CD4-positive, alpha-beta T cell treated with Interleukin-4 for 1 hour (primary cell): ENCODE data around the gene SLC35B2.
A peak's percentile ranks its signal among the peaks of the same experiment; 100 is the strongest.

Experiments
- DNase-seq, 2 donors: peaks; one replicate each; pipeline ENCODE4 v3.0.0-alpha.2; 2020 to 2022

SLC35B2 gene

DNA sequence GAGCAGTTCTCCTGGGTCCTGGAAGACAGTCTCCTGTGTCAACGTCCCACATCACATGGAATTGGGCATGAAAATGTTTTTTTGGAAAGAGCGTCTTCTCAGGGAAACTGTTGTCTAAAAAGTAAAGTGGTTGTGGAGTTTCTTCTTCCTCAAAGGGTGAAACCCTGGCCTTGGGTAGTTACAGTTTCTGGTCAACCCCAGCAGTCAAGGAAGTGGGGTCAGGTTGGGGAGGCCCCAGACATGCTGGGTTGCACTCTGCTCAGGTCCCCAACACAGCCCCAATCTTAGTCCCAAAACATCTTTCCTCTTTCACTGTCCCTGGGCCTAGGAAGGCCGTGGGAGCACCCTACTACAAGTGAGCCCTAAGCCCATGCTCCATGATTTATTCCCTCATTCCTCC is 9.0 kb upstream of the SLC35B2 start:
- DNase-seq: no peak

DNA sequence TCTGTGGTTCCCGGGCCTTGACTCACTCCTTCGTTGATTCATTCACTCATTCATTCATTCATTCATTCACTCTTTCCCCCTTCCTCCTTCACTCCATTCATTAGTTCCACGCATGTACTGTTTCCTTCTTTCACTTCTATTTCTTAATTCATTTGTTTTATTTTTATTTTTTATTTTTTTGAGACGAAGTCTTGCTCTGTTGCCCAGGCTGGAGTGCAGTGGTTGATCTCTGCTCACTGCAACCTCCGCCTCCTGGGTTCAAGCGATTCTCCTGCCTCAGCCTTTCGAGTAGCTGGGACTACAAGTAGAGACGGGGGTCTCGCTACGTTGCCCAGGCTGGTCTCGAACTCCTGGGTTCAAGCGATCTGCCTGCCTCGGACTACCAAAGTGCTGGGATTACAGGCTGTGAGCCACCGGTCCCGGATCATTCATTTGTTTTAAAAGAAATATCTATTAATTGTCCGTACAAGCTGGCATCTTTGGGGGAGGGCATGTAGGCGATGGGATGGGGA is 8.4 kb upstream of the SLC35B2 start:
- no peak for DNase-seq

DNA sequence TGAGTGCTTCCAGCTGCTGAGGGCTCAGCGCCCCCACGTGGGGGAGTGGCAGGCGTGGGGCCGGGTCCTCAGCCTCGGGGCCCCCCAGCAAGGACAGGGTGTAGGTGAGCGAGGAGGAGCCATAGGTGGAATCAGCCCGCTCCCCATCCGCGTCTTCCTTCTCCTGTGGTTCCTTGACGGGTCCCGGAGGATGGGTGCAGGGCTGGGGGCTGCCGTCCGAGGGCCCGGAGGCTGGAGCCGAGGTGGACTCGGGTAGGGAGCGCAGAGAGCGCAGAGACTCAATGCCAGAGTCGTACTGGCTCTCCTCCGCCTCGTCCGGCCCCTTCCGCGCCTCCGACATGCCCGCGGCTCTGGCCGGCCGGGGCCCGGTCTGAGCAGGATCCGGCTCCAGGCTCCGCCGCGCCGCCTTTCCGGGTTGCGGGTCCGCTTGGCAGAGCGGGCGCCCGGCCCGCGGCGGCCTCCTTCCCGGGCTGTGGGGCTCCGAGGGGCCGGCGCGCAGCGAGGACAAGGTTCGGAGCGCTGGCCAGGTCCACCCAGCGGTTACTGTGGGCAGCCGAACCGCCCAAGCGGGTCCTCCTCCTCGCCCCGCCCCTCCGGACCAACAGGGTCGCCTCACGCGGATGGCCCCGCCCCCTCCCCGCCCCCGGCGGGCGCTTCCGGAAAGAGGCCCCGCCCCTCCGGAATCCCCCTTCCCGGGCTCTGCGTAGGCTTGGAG is 7.8 kb upstream of the SLC35B2 start, which contains the start of gene NFKBIE:
Gene NFKBIE (minus strand): TSS at position 545 of the 715 bp plus-strand sequence. CDS start 205 bp downstream, at position 340.
- peak; percentile 96 to 97 for DNase-seq

- peak; percentile 61 to 85 for DNase-seq
Measured at GRCh38 chr6:44264154-44265006, 7.1 kb upstream of the SLC35B2 start.

GRCh38 chr6:44263354-44264100 is 6.2 kb upstream of the SLC35B2 start:
- DNase-seq: peak; percentile 76 to 78

- peak in 1 of 2 donors; percentile 27 for DNase-seq
Measured at GRCh38 chr6:44262467-44263353, 5.4 kb upstream of the SLC35B2 start.

GRCh38 chr6:44261581-44261980 is 4.3 kb upstream of the SLC35B2 start:
- DNase-seq: no peak

DNA sequence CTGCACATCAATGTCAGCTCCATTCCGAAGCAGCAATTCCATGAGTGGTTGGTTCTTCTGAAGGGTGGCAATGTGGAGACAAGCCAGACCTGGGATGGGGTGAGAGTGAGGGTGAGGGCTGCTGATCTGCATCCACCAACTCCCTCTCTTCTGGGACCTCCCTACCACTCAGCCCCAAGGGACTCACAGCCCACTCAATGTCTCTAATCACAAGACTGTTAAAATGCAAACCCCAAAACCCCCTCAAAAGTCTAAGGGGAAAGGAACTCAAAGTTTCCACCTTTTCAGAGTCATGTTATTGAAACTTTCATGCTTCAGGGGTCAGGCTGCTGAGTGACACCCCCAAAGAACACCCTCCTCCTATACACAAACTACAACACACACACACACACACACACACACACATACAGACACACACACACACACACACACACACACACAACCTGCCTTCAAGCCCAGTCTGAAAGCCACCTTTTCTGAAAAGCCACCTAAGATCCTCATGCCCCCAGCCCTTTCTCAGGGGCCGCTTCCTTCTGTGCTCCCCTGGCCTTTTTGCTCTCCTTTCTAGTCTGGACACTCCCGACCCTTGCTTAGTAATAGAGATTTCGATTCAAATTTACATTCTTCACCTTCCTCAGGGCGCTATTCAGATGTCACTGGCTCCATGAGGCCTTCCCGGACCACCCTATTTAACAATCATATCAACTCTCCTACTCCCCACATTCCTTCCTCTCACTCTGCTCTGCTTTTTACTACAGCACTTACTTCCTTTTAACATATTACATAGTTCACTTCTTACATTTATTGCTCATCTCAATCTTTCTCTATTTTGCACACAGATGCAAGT is 3.3 kb upstream of the SLC35B2 start:
- DNase-seq: no peak

DNA sequence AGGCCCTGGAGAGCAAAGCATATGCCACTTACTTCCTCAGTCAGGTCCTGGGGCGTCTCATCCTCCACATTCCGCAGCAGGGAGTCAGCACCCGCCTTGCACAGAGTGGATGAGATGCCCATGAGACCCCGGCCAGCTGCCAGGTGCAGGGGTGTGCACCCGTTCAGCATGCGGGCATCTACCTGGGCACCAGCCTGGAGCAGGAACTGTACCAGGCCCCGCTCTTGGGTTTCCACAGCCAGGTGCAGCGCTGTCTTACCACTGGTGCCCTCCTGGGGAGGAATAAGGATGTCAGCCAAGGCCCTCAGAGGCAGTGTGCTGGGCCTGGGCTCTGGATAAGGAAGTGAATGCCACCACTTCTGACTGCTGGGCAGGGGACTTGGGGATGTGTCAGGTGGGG is 2.7 kb upstream of the SLC35B2 start:
- DNase-seq: no peak

- DNase-seq: no peak
Measured at GRCh38 chr6:44258921-44259320, 1.6 kb upstream of the SLC35B2 start.

- no peak for DNase-seq
Measured at GRCh38 chr6:44258325-44258863, 1.1 kb upstream of the SLC35B2 start.

DNA sequence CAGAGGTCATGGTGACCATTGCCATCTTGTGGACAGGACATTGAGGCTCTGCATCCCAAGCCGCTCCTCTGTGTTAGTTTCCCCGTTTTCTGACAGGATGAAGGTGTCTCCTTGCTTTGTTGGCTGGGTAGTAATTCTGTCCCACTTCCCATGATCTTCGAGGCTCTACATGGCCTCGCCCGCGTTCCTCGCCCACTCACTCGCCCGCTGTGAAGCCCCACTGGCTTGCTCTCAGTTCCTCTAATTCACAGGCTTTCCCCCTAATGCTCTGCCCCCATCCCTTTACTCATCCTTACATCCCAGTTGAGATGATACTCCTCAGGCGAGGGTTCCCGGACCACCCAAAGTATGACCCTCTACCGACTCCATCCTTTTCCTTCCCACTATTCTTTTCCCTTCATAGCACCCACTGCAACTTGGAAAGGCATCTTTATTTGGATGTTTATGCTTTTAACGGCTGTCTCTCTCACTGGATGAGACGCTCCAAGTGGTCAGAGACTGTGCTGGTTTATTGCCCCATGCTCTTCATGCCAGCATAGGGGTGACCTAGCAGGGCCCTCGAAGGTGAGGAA is 511 bp upstream of the SLC35B2 start:
- no peak for DNase-seq

- no peak for DNase-seq
Measured at GRCh38 chr6:44256775-44257024, 628 bp downstream of the SLC35B2 start.

DNA sequence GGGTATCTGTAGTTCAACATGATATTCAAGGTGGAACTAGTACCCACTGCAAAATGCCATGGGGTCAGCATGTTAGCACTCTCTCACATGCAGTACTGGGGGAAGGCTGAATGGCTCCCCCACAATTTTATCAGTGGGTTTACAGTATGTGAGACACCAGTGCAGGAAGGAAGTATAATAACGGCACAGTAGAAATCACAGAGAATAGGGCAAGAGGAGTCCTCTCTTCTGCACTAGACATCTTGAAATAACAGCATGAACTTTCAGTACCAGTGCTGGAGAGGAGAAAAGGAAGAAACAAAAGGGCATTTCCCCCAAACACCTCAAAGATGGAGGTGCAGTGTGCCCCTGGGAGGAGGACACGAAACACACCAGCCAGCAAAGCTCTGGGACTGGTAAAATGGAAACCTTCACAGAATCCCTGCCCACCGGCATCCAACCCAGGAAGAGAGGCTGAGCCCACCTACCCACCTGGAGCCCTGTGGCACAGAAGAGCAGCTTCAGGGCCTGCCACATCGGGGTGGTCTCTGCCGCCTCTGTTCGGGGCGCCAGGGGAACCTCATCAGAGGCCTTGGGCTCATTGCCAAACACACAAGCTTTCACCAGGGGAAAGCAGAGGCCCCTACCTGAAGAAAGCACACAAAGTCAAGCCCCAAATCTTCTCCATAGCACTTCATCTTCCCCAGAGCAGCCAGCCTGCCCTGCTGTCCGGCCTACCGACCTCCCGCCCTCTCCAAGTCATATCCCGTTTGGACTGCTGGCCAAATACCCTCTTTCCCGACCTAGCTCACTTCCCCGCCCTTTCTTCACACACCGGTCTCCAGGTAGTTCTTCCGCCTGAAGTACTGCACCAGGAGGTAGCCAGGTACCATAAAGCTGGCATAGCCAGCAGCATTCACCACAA is 1.2 kb downstream of the SLC35B2 start:
- DNase-seq: peak; percentile 20 to 50

- peak; percentile 38 to 51 for DNase-seq
Measured at GRCh38 chr6:44255105-44255808, 2.1 kb downstream of the SLC35B2 start.

- DNase-seq: peak in 1 of 2 donors; percentile 31
Measured at GRCh38 chr6:44254191-44255104, 2.9 kb downstream of the SLC35B2 start.

GRCh38 chr6:44253307-44254101 is 3.8 kb downstream of the SLC35B2 start:
- DNase-seq: peak; percentile 64 to 74
